Measurements from ENCODE around the gene TMEM108.

Gene TMEM108

GRCh38 chr3:133246119-133246518 lies 207.9 kb downstream of the TMEM108 start:
- DNase-seq, result no peak

GRCh38 chr3:133246773-133247172 lies 208.6 kb downstream of the TMEM108 start:
- no peak for DNase-seq

- no peak for DNase-seq
Observed at GRCh38 chr3:133248389-133248788, 210.2 kb downstream of the TMEM108 start.

DNA sequence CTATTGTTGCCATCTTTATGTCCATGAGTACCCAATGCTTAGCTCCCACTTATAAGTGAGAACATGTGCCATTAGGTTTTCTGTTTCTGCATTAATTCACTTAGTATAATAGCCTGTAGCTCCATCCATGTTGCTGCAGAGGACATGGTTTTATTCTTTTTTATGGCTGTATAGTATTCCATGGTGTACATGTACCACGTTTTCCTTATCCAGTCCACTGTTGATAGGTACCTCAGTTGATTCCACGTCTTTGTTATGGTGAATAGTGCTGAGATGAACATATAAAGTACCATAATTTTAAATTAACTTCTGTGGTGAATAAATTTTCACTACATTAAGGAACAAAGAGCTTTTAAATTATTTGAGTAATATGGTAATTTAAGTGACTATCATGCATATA lies 211.3 kb downstream of the TMEM108 start:
- DNase-seq, result no peak

DNA sequence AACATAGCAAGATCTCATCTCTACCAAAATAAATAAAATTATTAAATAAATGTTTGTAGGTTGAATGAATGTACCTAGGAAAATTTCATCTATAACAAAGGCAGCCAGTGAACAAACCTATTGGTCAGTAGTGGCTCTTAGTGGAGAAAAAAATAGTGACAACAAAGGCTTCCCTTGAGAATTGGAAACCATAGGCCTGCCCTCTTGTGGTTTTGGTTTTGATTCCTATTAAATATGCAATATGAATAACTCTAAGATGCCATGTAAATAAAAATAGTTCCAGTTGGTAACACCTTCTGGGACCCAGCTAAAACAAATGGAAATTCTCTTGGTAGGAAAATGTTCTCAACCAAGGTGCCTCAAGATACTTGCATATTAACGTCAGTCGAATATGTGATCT lies 216.0 kb downstream of the TMEM108 start:
- no peak for DNase-seq

DNA sequence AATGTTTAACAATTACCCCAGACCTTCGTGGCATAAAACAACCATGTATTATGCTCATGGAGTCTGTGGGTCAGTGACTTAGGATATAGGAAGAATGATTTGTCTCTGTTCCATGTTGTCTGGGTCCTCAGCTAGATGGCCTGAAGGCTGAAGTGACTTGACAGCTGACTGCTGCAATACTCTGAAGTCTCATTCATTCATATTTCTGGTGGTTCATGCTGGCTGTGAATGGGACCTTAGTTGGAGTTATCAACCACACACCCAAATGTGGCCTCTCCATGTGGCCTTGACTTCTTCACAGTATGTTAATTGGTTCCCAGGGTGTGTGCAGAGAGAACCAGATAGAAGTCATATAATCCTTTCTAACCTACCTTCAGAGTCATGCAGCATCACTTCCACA lies 216.5 kb downstream of the TMEM108 start:
- no peak for DNase-seq

- DNase-seq, result no peak
Observed at GRCh38 chr3:133256787-133257483, 218.7 kb downstream of the TMEM108 start.

DNA sequence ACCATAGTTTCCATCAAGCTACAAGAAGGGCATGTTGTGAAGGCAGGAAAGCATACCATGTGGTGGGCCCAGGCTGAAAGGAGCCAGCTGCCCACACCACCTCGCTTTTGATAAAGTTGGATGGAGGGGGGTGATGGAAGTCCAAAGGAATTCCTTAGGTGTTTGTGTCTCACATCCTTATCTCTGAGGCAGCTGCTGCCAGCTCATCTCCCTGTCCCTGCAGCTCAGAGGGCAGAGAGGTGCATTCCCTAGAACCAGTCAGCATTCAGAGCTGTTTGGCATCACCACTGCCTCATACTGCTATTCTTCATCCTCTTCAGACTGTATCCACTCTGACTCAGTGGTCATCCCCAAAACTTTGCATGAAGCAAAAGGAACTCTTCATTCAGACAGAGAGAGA lies 220.2 kb downstream of the TMEM108 start:
- no peak for DNase-seq

DNA sequence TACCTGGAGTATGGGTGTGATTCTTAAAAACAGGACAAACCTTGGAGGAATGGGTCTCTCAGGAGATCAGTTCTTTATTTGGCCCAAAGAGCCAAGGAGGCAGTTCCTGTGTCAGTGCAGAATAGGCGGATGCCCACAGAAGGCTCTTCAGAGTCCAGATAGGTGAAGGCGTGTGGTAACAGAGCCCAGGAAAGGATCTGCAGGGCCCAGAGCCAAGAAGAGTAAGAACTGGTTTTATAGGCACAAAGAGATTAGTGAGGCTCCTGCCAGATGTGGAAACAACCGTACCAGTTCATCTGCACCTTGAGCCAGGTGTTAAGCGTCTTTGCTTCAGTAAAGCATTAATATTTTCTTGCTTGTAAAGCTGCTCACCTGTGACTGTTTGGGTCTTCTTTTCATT lies 221.6 kb downstream of the TMEM108 start:
- no peak for DNase-seq

DNA sequence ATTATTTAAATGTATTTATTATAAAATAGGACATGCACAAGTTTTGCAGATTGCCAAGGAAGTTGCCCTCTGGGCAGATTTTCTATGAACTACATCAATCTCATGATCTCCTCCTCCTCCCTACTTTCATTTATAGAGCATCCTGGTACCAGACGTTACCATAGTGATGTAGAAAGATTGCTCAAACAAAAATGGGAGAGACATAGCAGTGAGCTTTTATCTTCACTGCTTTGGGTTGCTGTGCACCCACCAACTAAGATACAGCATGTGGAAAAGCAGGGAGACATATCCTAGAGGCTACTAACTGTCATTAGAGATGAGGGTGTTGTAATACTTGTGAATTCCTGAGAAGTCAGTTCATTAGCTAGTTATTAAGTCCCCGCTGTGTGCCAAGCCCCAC lies 224.1 kb downstream of the TMEM108 start:
- no peak for DNase-seq

GRCh38 chr3:133264920-133265319 lies 226.7 kb downstream of the TMEM108 start:
- no peak for DNase-seq

GRCh38 chr3:133268726-133269134 lies 230.5 kb downstream of the TMEM108 start:
- no peak for DNase-seq

DNA sequence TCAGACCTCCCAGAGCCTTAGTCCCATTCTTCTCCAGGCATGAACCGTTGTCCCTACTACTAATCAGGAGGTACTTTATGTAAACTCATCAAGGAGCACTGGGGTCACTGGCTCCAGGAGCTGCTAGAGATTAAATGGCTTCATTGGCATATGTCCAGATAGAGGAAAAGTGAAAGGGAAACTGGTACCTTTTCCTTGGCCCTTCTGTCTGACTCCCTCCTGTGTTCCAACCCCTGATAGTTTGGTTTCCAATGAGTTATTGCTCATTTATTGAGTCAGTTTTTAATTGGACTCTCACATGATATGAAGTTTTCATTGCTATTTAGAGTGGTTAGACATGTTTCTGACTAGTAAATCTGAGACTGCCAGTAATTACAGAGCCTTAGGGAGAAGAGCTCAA lies 231.2 kb downstream of the TMEM108 start:
- DNase-seq, result no peak

DNA sequence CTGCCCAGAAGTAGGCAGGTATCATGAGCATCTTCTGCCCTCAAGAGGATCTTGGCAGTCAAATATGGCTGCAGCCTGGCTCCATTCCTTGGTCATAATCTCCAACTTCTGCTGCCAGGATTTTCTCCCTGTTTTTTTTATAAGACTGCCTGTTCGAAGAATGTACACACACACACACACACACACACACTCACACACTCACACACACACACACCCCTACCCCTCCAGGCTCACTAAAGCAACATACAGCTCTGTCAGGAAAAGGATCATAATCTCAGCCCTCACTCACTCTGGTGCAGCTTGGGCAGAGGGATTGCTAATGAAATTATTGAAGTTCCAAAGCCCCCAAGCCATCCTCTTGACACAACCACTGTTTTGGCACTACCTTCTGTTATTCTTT lies 232.4 kb downstream of the TMEM108 start:
- no peak for DNase-seq

GRCh38 chr3:133271042-133271441 lies 232.9 kb downstream of the TMEM108 start:
- no peak for DNase-seq

GRCh38 chr3:133271539-133271938 lies 233.3 kb downstream of the TMEM108 start:
- no peak for DNase-seq

GRCh38 chr3:133273346-133273745 lies 235.2 kb downstream of the TMEM108 start:
- no peak for DNase-seq

GRCh38 chr3:133274477-133274876 lies 236.3 kb downstream of the TMEM108 start:
- no peak for DNase-seq

- no peak for DNase-seq
Observed at GRCh38 chr3:133276594-133276993, 238.4 kb downstream of the TMEM108 start.

DNA sequence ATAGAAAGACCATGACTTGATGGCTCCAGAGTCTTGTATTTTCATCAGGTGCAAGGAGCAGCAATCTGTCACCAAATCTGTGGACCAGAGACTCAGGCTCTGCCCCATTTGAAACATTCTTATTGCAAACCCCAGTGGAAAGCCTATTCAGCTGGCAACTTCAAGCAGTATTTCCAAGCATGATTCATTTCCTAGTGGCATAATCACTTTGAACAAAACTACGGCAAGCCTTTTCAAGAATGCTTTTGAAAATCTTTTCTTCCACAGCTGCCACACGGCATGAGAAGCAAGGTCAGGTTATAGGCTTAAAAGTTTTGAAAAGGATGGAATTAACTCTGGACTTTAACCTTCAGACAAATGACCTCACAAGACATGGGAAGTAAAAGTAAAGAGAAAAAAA lies 239.6 kb downstream of the TMEM108 start:
- DNase-seq, result no peak

GRCh38 chr3:133278260-133279043 lies 240.3 kb downstream of the TMEM108 start:
- DNase-seq, result no peak

- no peak for DNase-seq
Observed at GRCh38 chr3:133280586-133280985, 242.4 kb downstream of the TMEM108 start.

GRCh38 chr3:133282236-133282635 lies 244.0 kb downstream of the TMEM108 start:
- no peak for DNase-seq

DNA sequence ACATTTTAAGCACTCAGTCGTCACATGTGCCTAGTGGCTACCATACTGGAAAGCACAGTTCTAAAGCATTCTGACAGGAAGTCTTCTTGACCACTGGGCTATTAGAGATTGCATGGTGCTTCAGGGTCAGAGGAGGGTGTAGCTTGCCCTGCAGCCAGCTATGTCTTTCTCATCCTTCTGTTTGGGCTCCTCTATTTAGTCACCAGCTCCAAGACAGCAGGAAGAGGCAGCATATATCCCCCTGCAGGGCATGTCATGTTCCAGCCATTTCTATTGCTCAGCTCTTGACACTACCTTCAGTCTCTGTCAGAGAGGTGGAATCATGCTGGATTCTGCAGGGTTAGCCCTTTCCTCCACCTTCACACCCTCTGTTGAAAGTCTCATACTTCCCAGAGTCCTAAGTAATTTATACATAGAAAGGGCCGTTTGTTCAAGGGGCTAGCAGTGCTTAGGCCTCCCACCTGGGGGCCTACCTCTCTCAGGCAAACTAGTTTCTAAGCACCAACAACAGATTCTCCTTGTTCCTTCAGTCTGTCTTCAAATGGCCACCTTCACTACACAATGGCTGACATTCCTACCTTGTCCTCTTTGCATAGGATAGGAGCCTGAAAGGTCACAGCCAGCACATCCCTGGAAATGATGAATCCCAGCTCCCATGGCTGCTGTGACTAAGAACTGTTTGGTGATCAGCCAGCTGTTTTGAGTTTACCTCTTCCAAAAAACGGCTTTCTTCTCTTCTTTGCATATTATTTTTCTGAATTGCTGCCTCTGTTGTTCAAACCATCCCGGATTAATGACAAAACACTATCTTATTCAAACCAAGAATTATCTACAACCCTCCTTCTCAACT lies 246.0 kb downstream of the TMEM108 start:
- DNase-seq, result no peak
